ENCODE data around the gene ANKRD11.
"Not testable (repeated sequence)": the region's sequence is repeated elsewhere in the genome, so short reads cannot be mapped to it uniquely, and the experiment has no call there.

Gene ANKRD11

GRCh38 chr16:89366561-89367537, 123.5 kb downstream of the ANKRD11 start:
- H3K27ac ChIP-seq: no peak overlapping the region
- TF ChIP-seq ZFX (IDR thresholded peaks at IDR 0.05; ENCODE audit: borderline replicate concordance): no peak
- TF ChIP-seq CTCF (IDR thresholded peaks at IDR 0.05): no peak

- H3K27ac ChIP-seq: no peak overlapping the region
- TF ChIP-seq CTCF (IDR thresholded peaks at IDR 0.05) (no peak), ZFX (IDR thresholded peaks at IDR 0.05; ENCODE audit: borderline replicate concordance) (no peak)
These were observed 124.4 kb downstream of the ANKRD11 start for GRCh38 chr16:89365996-89366395.

- TF ChIP-seq ZFX (IDR thresholded peaks at IDR 0.05; ENCODE audit: borderline replicate concordance) (no peak), CTCF (IDR thresholded peaks at IDR 0.05) (no peak)
- H3K27ac ChIP-seq: peak overlapping the region; percentile 50
These were observed 125.3 kb downstream of the ANKRD11 start for GRCh38 chr16:89365044-89365467.

- peak overlapping the region; percentile 50 for H3K27ac ChIP-seq
- TF ChIP-seq ZFX (IDR thresholded peaks at IDR 0.05; ENCODE audit: borderline replicate concordance) (no peak), CTCF (IDR thresholded peaks at IDR 0.05) (no peak)
These were observed 125.8 kb downstream of the ANKRD11 start for GRCh38 chr16:89364606-89365005.

- peak overlapping the region; percentile 50 for H3K27ac ChIP-seq
- TF ChIP-seq ZFX (IDR thresholded peaks at IDR 0.05; ENCODE audit: borderline replicate concordance) (no peak), CTCF (IDR thresholded peaks at IDR 0.05) (no peak)
These were observed 126.6 kb downstream of the ANKRD11 start for GRCh38 chr16:89363621-89364393.

GRCh38 chr16:89362540-89363223, 127.7 kb downstream of the ANKRD11 start:
- not testable (repeated sequence) for H3K27ac ChIP-seq

- H3K27ac ChIP-seq: no peak overlapping the region
These were observed 128.4 kb downstream of the ANKRD11 start for GRCh38 chr16:89361751-89362539.

More at GRCh38 chr16:89361751-89362539, 128.4 kb downstream of the ANKRD11 start:
- no peak for TF ChIP-seq CTCF (IDR thresholded peaks at IDR 0.05)
- TF ChIP-seq ZFX (IDR thresholded peaks at IDR 0.05; ENCODE audit: borderline replicate concordance): no peak

Data from 22Rv1 (cell line).